Fibroblast of mammary gland (primary cell): ENCODE measurements around the gene DHX30.

ENCODE experiments used
- DNase-seq: peaks from one replicate; pipeline ENCODE4 v3.0.0-alpha.2; 2010; ENCODE audit warnings: low read depth
- H3K4me3 ChIP-seq: 2 replicates; pipeline ENCODE4 v1.5.1; 2011; ENCODE audit warnings: low read depth, mild to moderate bottlenecking, low read length, moderate library complexity; ENCODE audit not compliant: control insufficient read depth
- TF ChIP-seq, protein P1 (sequence below): conservative IDR thresholded peaks from 2 replicates; pipeline ENCODE4 v1.5.1; 2011; ENCODE audit warnings: low read depth, low read length, inconsistent platforms; ENCODE audit not compliant: control insufficient read depth, insufficient read depth

Gene DHX30

DNA sequence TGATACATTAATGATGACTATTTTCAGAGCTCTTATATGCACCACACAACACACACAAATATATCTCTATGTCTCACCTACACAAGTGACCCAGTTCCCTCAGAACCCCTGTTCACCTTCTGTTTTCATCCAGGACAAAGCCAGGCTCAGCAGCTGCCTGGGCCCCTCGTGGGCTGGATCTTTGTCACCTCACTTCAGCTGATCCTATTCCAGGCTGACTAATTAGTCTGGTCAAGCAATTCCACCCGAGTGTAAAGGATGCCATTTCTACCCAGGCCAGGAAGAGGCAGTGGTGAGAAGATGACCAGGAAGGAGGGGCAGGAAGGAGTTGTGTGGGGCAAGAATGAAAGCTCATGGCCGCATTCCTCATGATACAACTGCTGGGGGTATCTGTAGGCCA lies 62.3 kb downstream of the DHX30 start:
- DNase-seq = no peak
- TF ChIP-seq, protein P1, sequence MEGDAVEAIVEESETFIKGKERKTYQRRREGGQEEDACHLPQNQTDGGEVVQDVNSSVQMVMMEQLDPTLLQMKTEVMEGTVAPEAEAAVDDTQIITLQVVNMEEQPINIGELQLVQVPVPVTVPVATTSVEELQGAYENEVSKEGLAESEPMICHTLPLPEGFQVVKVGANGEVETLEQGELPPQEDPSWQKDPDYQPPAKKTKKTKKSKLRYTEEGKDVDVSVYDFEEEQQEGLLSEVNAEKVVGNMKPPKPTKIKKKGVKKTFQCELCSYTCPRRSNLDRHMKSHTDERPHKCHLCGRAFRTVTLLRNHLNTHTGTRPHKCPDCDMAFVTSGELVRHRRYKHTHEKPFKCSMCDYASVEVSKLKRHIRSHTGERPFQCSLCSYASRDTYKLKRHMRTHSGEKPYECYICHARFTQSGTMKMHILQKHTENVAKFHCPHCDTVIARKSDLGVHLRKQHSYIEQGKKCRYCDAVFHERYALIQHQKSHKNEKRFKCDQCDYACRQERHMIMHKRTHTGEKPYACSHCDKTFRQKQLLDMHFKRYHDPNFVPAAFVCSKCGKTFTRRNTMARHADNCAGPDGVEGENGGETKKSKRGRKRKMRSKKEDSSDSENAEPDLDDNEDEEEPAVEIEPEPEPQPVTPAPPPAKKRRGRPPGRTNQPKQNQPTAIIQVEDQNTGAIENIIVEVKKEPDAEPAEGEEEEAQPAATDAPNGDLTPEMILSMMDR = no peak
- H3K4me3 ChIP-seq = no peak overlapping the region

GRCh38 chr3:47867451-47868044 lies 64.6 kb downstream of the DHX30 start:
- H3K4me3 ChIP-seq = no peak overlapping the region
- DNase-seq = no peak
- TF ChIP-seq, protein P1 = no peak

DNA sequence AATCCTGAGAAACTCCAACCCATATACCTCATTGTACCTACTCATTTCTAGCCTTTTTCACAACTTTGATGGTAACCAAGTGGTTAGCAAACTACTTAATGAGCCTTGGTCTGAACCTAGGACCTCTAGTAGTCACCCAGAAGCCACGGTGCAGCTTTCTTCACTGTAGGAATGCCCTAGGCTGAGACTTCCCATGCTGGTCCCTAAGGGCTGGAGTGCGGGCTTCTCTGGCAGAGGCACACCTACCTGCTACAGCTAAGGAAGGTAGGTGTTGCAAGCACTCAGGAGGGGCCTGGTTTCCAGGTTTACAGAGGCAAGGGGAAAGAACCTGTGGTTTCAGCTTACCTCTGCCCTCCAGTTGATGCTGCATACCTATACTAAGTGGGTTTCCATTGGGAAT lies 65.4 kb downstream of the DHX30 start:
- no peak overlapping the region for H3K4me3 ChIP-seq
- TF ChIP-seq, protein P1 = no peak
- no peak for DNase-seq

GRCh38 chr3:47870156-47870555 lies 67.2 kb downstream of the DHX30 start:
- no peak for DNase-seq
- no peak overlapping the region for H3K4me3 ChIP-seq
- TF ChIP-seq, protein P1 = no peak

DNA sequence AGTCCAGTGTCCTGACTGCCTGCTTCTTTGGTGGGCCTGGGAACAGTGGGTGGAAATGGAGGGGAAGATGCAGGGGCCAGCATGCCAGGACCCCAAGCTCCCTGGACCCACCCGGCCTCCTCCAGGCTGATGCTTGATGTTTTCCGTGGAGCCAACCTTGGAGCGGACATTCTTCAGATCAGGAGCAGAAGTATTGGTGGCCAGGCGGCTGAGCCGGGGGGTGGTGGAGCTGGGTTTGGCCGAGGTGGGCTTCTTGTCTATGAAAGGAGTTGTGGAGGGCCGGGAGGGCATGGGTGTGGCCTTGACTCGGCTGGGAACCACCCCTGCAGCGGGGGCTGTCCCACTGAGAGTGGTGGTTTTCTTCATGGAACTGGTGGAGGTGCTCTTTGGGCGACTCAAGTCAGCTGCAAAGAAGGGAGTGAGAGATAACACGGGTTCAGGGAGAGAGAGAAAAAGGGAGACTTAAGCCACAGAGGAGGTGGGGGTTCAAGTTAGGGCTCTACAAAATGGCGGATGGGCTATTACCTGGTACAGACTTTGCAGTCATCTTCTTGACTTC lies 67.8 kb downstream of the DHX30 start:
- H3K4me3 ChIP-seq = no peak overlapping the region
- no peak for DNase-seq
- TF ChIP-seq, protein P1 = no peak

- H3K4me3 ChIP-seq = no peak overlapping the region
- TF ChIP-seq, protein P1 = no peak
- DNase-seq = no peak
These were observed 68.5 kb downstream of the DHX30 start for GRCh38 chr3:47871389-47871788.

DNA sequence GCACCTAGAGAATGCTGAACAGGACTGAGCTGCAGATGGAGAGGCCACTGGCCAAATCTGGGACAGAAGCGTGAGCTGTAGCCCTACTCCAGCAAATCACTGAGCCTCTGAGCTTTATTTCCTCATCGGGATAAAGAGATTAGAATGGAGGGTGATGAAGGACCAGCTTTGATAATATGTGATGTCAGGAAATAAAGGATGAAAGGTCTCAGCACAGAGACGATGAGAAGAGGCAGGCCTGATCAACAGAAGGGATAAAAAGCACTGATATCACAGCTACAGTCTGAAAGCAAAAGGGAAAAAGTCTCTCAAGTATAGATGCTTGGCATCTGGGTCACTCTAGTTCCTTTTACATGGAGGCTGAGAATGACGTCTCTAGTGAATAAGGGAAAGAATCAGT lies 70.0 kb downstream of the DHX30 start:
- no peak for DNase-seq
- no peak overlapping the region for H3K4me3 ChIP-seq
- TF ChIP-seq, protein P1 = no peak
